HepG2 (cell line): ENCODE measurements around the gene AKR1A1. TPM values are rescaled to one million over a fixed set of nuclear protein-coding genes. Genes with fewer than 3 reads are reported as not detected.
A peak's percentile ranks its signal among the peaks of the same experiment; 100 is the strongest.

ENCODE experiments used
- AGO1 ChIP-seq: fragments of 200-400 bp; formaldehyde crosslinking; IDR thresholded peaks from 2 replicates; pipeline ENCODE4 v1.6.1; 2017; ENCODE audit warnings: mild to moderate bottlenecking, low read depth, low read length, moderate library complexity; ENCODE audit not compliant: poor library complexity, severe bottlenecking
- BRCA1 ChIP-seq: sonication (generic); formaldehyde crosslinking; IDR thresholded peaks from 2 replicates; pipeline ENCODE4 v1.4.0; 2020; ENCODE audit warnings: missing genetic modification reagents
- DNMT1 ChIP-seq: sonication (generic); formaldehyde crosslinking; IDR thresholded peaks from 2 replicates; pipeline ENCODE4 v1.5.1; 2020; ENCODE audit warnings: mild to moderate bottlenecking, missing genetic modification reagents
- E2F2 ChIP-seq: sonication (generic); formaldehyde crosslinking; IDR thresholded peaks from 2 replicates; pipeline ENCODE4 v1.4.0; 2020; ENCODE audit warnings: missing genetic modification reagents, borderline replicate concordance
- EP300 ChIP-seq, 3 experiments: sonication (generic) in 1 of 3; formaldehyde crosslinking in 1 of 3; IDR thresholded peaks; 2 replicates each; pipeline versions ENCODE4 v1.5.1 to v1.6.1; 2011 to 2020; ENCODE audit warnings: low read depth in 2 of 3, low read length in 2 of 3, borderline replicate concordance in 1 of 3, improper control_type of control experiment in 1 of 3, mild to moderate bottlenecking in 1 of 3, missing genetic modification reagents in 1 of 3, moderate library complexity in 1 of 3
- MAFG ChIP-seq: sonication (generic); formaldehyde crosslinking; IDR thresholded peaks from 2 replicates; pipeline ENCODE4 v1.5.1; 2020; ENCODE audit warnings: mild to moderate bottlenecking, missing genetic modification reagents
- MTA3 ChIP-seq: sonication (generic); formaldehyde crosslinking; IDR thresholded peaks from 2 replicates; pipeline ENCODE4 v1.4.0; 2020; ENCODE audit warnings: missing genetic modification reagents
- MYPOP ChIP-seq: sonication (generic); formaldehyde crosslinking; IDR thresholded peaks from 2 replicates; pipeline ENCODE4 v1.8.1; 2023; ENCODE audit warnings: mild to moderate bottlenecking, moderate library complexity, missing genetic modification reagents
- NFAT5 ChIP-seq: sonication (generic); formaldehyde crosslinking; IDR thresholded peaks from 2 replicates; pipeline ENCODE4 v1.4.0; 2020; ENCODE audit warnings: missing genetic modification reagents
- RFX1 ChIP-seq: fragments of 450-650 bp; IDR thresholded peaks from 2 replicates; pipeline ENCODE4 v1.6.1; 2017
- RXRA ChIP-seq: sonication (generic); formaldehyde crosslinking; IDR thresholded peaks from 2 replicates; pipeline ENCODE4 v1.5.1; 2020; ENCODE audit warnings: missing genetic modification reagents
- SATB2 ChIP-seq: sonication (generic); formaldehyde crosslinking; IDR thresholded peaks from 2 replicates; pipeline ENCODE4 v1.5.0; 2020; ENCODE audit warnings: missing genetic modification reagents
- TBP ChIP-seq: sonication (generic); formaldehyde crosslinking; IDR thresholded peaks from 2 replicates; pipeline ENCODE4 v1.5.0; 2020; ENCODE audit warnings: missing genetic modification reagents
- ZFYVE20 ChIP-seq: sonication (generic); formaldehyde crosslinking; IDR thresholded peaks from 2 replicates; pipeline ENCODE4 v1.8.0; 2023; ENCODE audit warnings: low read depth, mild to moderate bottlenecking, moderate library complexity, missing genetic modification reagents, borderline replicate concordance
- ZKSCAN8 ChIP-seq: IDR thresholded peaks from 2 replicates; pipeline ENCODE4 v1.6.1; 2016; ENCODE audit warnings: borderline replicate concordance, missing genetic modification reagents, missing compliant biosample characterization
- ZNF160 ChIP-seq: sonication (generic); formaldehyde crosslinking; IDR thresholded peaks from 2 replicates; pipeline ENCODE4 v1.8.0; 2022; ENCODE audit warnings: mild to moderate bottlenecking, inconsistent platforms, missing genetic modification reagents
- ZNF326 ChIP-seq: sonication (generic); formaldehyde crosslinking; IDR thresholded peaks from 2 replicates; pipeline ENCODE4 v1.4.0; 2020; ENCODE audit warnings: missing genetic modification reagents, borderline replicate concordance
- ZNF557 ChIP-seq: sonication (generic); formaldehyde crosslinking; IDR thresholded peaks from 2 replicates; pipeline ENCODE4 v1.4.0; 2020; ENCODE audit warnings: missing genetic modification reagents
- ZNF619 ChIP-seq: sonication (generic); formaldehyde crosslinking; IDR thresholded peaks from 2 replicates; pipeline ENCODE4 v1.4.0; 2020; ENCODE audit warnings: mild to moderate bottlenecking, missing genetic modification reagents
- ZNF644 ChIP-seq: IDR thresholded peaks from 2 replicates; pipeline ENCODE4 v1.6.1; 2016; ENCODE audit warnings: low read depth
- ZSCAN20 ChIP-seq: sonication (generic); formaldehyde crosslinking; IDR thresholded peaks from 2 replicates; pipeline ENCODE4 v1.4.0; 2020; ENCODE audit warnings: missing genetic modification reagents, mild to moderate bottlenecking, borderline replicate concordance
- polyA plus RNA-seq, 8 experiments: library from polyadenylated mRNA; depleted of rRNA in 3 of 8; stranded (reverse) in 7 of 8; unstranded in 1 of 8; fragments of >200 nt; fragmentation: Illumina TruSeq in 4 of 8; extraction: Trizol in 4 of 8; gene quantifications; 2 replicates each; pipeline versions ENCODE4 v1.2.1 to v1.2.3, GENCODE V29; 2011 to 2016; ENCODE audit warnings: low read depth in 4 of 8, missing spikeins in 1 of 8, mixed read lengths in 1 of 8; ENCODE audit not compliant: insufficient read depth in 1 of 8
- total RNA-seq, 5 experiments: library from RNA; depleted of rRNA; stranded (reverse); fragments of >200 nt; fragmentation: Illumina TruSeq; extraction: Trizol; gene quantifications; 2 replicates each; pipeline ENCODE4 v1.2.3, GENCODE V29; 2016; ENCODE audit warnings: low read depth in 1 of 5

The AKR1A1 gene
- total and polyA plus RNA-seq, 2 of the 13 experiments (the other 11 are each of a cell fraction or from before 2014, with no cell fraction given), result 181 to 217 TPM

GRCh38 chr1:45550401-45551351 is at the start of gene AKR1A1 (continued):
- TF ChIP-seq EP300 (IDR thresholded peaks at IDR 0.05; ENCODE audit: low read depth in 2 of 2, low read length in 2 of 2), result no peak; a peak in 1 of 4 replicates
- TF ChIP-seq EP300 (CRISPR knock-in tag; IDR thresholded peaks at IDR 0.05; ENCODE audit: borderline replicate concordance), result no peak
- peak; percentile 83; the same call in 1 of the 2 replicates for TF ChIP-seq ZNF557
- no peak for TF ChIP-seq MAFG (CRISPR knock-in tag)
- peak; percentile 43; the same call in 1 of the 2 replicates for TF ChIP-seq BRCA1 (CRISPR knock-in tag)
- TF ChIP-seq ZNF160, result peak; percentile 77; the same call in 1 of the 2 replicates
- no peak; the same call in 1 of the 2 replicates for TF ChIP-seq ZFYVE20
- no peak for TF ChIP-seq ZNF326
- TF ChIP-seq DNMT1 (CRISPR knock-in tag), result no peak
- 0 out of 2 replicates have a peak, but pooled peaks have one; percentile 43 for TF ChIP-seq ZKSCAN8 (CRISPR knock-in tag)
- TF ChIP-seq ZSCAN20 (CRISPR knock-in tag), result no peak
- no peak for TF ChIP-seq MTA3
- peak; percentile 70; the same call in 1 of the 2 replicates for TF ChIP-seq MYPOP
- peak; percentile 46; the same call in 1 of the 2 replicates for TF ChIP-seq E2F2 (CRISPR knock-in tag)
- TF ChIP-seq ZNF644 (CRISPR knock-in tag), result no peak
- TF ChIP-seq RXRA (CRISPR knock-in tag), result peak; percentile 86
- no peak; the same call in 1 of the 2 replicates for TF ChIP-seq SATB2 (CRISPR knock-in tag)
- TF ChIP-seq RFX1, result no peak
- TF ChIP-seq ZNF619 (CRISPR knock-in tag), result no peak
- peak; percentile 51 for TF ChIP-seq AGO1
- TF ChIP-seq NFAT5 (CRISPR knock-in tag), result no peak; the same call in 1 of the 2 replicates
- TF ChIP-seq TBP (CRISPR knock-in tag), result 0 out of 2 replicates have a peak, but pooled peaks have one; percentile 35
